ENCODE results near the gene ACOXL. TPM values are rescaled to one million over a fixed set of nuclear protein-coding genes. Genes with fewer than 3 reads are reported as not detected.

The ACOXL gene
- total RNA-seq, 4 donors from 2014 or later, result not detected

- intact Hi-C loops (cut with DNase I), result no loop called here
- 69 to 81% methylated on average over 5 to 7 of the region's 7 CpGs for WGBS, 2 donors
- no peak for DNase-seq
These were observed 285.5 kb downstream of the ACOXL start for GRCh38 chr2:111017909-111018308.

GRCh38 chr2:111019381-111019780 is 287.0 kb downstream of the ACOXL start:
- intact Hi-C loops (cut with DNase I), result no loop called here
- Histone ChIP-seq H3K27ac (no peak overlapping the region), H3K4me1 (no peaks in the 10 kb centered on the region), H3K9me3 (no peaks in the 10 kb centered on the region), H3K36me3 (no peaks in the 10 kb centered on the region), H3K27me3 (no peaks in the 10 kb centered on the region), H3K4me3 (no peak overlapping the region)
- 82 to 83% methylated on average over 10 of the region's 10 CpGs for WGBS, 2 donors
- TF ChIP-seq, protein P1, sequence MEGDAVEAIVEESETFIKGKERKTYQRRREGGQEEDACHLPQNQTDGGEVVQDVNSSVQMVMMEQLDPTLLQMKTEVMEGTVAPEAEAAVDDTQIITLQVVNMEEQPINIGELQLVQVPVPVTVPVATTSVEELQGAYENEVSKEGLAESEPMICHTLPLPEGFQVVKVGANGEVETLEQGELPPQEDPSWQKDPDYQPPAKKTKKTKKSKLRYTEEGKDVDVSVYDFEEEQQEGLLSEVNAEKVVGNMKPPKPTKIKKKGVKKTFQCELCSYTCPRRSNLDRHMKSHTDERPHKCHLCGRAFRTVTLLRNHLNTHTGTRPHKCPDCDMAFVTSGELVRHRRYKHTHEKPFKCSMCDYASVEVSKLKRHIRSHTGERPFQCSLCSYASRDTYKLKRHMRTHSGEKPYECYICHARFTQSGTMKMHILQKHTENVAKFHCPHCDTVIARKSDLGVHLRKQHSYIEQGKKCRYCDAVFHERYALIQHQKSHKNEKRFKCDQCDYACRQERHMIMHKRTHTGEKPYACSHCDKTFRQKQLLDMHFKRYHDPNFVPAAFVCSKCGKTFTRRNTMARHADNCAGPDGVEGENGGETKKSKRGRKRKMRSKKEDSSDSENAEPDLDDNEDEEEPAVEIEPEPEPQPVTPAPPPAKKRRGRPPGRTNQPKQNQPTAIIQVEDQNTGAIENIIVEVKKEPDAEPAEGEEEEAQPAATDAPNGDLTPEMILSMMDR (IDR thresholded peaks at IDR 0.05), result no peak
- no peak for TF ChIP-seq POLR2A (IDR thresholded peaks at IDR 0.05)
- no peak for DNase-seq

More at GRCh38 chr2:111017909-111018308, 285.5 kb downstream of the ACOXL start:
- no peak overlapping the region for H3K4me3 ChIP-seq
- TF ChIP-seq, protein P1 (IDR thresholded peaks at IDR 0.05), result no peak
- TF ChIP-seq POLR2A (IDR thresholded peaks at IDR 0.05), result no peak
- H3K27me3 ChIP-seq, result no peaks in the 10 kb centered on the region
- H3K4me1 ChIP-seq, result no peaks in the 10 kb centered on the region
- no peaks in the 10 kb centered on the region for H3K9me3 ChIP-seq
- no peaks in the 10 kb centered on the region for H3K36me3 ChIP-seq
- no peak overlapping the region for H3K27ac ChIP-seq

- Histone ChIP-seq H3K36me3 (no peaks in the 10 kb centered on the region), H3K4me3 (no peak overlapping the region), H3K27ac (no peak overlapping the region), H3K4me1 (no peaks in the 10 kb centered on the region), H3K9me3 (no peaks in the 10 kb centered on the region), H3K27me3 (no peaks in the 10 kb centered on the region)
- no peak for TF ChIP-seq POLR2A (IDR thresholded peaks at IDR 0.05)
- TF ChIP-seq, protein P1 (IDR thresholded peaks at IDR 0.05), result no peak
- no peak for DNase-seq
- WGBS, 2 donors, result 76 to 78% methylated on average over 3 to 5 of the region's 7 CpGs
- intact Hi-C loops (cut with DNase I), result no loop called here
These were observed 290.3 kb downstream of the ACOXL start for GRCh38 chr2:111022633-111023032.

GRCh38 chr2:111024496-111024895 is 292.1 kb downstream of the ACOXL start:
- Histone ChIP-seq H3K9me3 (no peaks in the 10 kb centered on the region), H3K27me3 (no peaks in the 10 kb centered on the region), H3K4me3 (no peak overlapping the region), H3K27ac (no peak overlapping the region), H3K36me3 (no peaks in the 10 kb centered on the region), H3K4me1 (peaks cover 0 to 3% (median 0%) of the 10 kb centered on the region in 3 donors)
- intact Hi-C loops (cut with DNase I), result no loop called here
- DNase-seq, result no peak
- TF ChIP-seq, protein P1 (IDR thresholded peaks at IDR 0.05), result no peak
- TF ChIP-seq POLR2A (IDR thresholded peaks at IDR 0.05), result no peak
- whole genome bisulfite sequencing, 2 donors, result 89 to 91% methylated on average over 4 of the region's 4 CpGs

DNA sequence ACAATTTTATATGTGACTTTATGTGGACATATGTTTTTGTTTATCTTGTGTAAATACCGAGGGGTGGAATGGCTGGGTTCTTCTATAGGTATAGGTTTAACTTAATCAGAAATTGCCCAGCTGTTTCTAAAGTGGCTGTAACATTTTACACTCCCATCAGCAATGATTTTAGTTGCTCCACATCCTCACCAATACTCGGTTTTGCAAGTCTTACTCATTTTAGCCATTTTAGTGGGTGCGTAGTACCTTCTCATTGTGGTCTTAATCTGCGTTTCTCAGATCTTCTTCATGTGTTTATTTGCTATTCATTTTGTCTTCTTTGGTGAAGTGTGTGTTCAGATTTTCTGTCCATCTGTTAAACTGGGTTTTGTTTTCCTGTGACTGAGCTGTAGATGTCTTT is 292.9 kb downstream of the ACOXL start:
- 51 to 52% methylated on average over 4 of the region's 4 CpGs for WGBS, 2 donors
- H3K4me1 ChIP-seq, result peaks cover 0 to 11% (median 5%) of the 10 kb centered on the region in 3 donors
- no peaks in the 10 kb centered on the region for H3K36me3 ChIP-seq
- TF ChIP-seq, protein P1 (IDR thresholded peaks at IDR 0.05), result no peak
- TF ChIP-seq POLR2A (IDR thresholded peaks at IDR 0.05), result no peak
- H3K27me3 ChIP-seq, result no peaks in the 10 kb centered on the region
- no peak overlapping the region for H3K27ac ChIP-seq
- no peak overlapping the region for H3K4me3 ChIP-seq
- intact Hi-C loops (cut with DNase I), result no loop called here
- DNase-seq, result no peak
- no peaks in the 10 kb centered on the region for H3K9me3 ChIP-seq

All from esophagus squamous epithelium (tissue), 5 donors.